HCT116 (cell line): ENCODE measurements around the gene CRISPLD2. TPM values are rescaled to one million over a fixed set of nuclear protein-coding genes. Genes with fewer than 3 reads are reported as not detected.

Experiments
- ATAC-seq: fragments of 200-7000 bp; cut with Tn5 transposase; 2 replicates; pipeline ENCODE4 v1.9.1; 2020; ENCODE audit warnings: mild to moderate bottlenecking, moderate library complexity
- BruUV-seq: library from RNA; stranded (reverse); fragments of 400-500 nt; replicated peaks from 2 replicates; lab custom pipeline; 2021; lab: Mats Ljungman, UMichigan
- CTCF ChIA-PET: fragments of 300-600 bp; sonication (Branson Sonifier 250); formaldehyde crosslinking; loops from one replicate; lab custom pipeline; 2021; ENCODE audit warnings: antibody characterized with exemption; lab: Charles Lee
- POLR2A ChIA-PET: fragments of 300-600, 350-600 bp; sonication (Branson Sonifier 250); formaldehyde crosslinking; loops from one replicate; lab custom pipeline; 2021; ENCODE audit warnings: antibody characterized with exemption; lab: Charles Lee
- RAD21 ChIA-PET, 2 experiments: fragments of 300-600 bp; sonication (Branson Sonifier 250); formaldehyde crosslinking; loops; one replicate each; lab custom pipeline; 2023; ENCODE audit warnings: low total read pairs in 2 of 2; ENCODE audit not compliant: uncharacterized antibody in 2 of 2, unreplicated experiment in 2 of 2, low non-redundant PET in 1 of 2; lab: Charles Lee
- DNase-seq: peaks from one replicate; pipeline ENCODE4 v3.0.0-alpha.2; 2010; ENCODE audit warnings: low read depth, low spot score
- H2AFZ ChIP-seq: fragments of 200-600 bp; shearing (Covaris generic), sonication (generic); 2 replicates; pipeline ENCODE4 v1.6.1; 2017; ENCODE audit warnings: low read depth, mixed run types, mixed read lengths, antibody characterized with exemption, low read length; ENCODE audit not compliant: poor library complexity, severe bottlenecking
- H3K27ac ChIP-seq: 2 replicates; pipeline ENCODE4 v1.5.1; 2012; ENCODE audit warnings: low read depth, low read length
- H3K27me3 ChIP-seq: fragments of 200-600 bp; sonication (generic); 2 replicates; pipeline ENCODE4 v1.6.1; 2016; ENCODE audit warnings: mixed run types, low read length, mixed read lengths; ENCODE audit not compliant: insufficient read depth
- H3K36me3 ChIP-seq, 2 experiments: fragments of 200-500 bp in 1 of 2; fragments of 200-600 bp in 1 of 2; sonication (Bioruptor generic) in 1 of 2; sonication (generic) in 1 of 2; 2 replicates each; pipeline versions ENCODE4 v1.5.1 to v1.6.1; 2014 to 2016; ENCODE audit warnings: low read length in 2 of 2, inconsistent platforms in 1 of 2, mixed read lengths in 1 of 2, mixed run types in 1 of 2; ENCODE audit not compliant: insufficient read depth in 2 of 2, control insufficient read depth in 1 of 2
- H3K4me1 ChIP-seq, 2 experiments: fragments of 200-600 bp in 1 of 2; sonication (generic) in 1 of 2; 2 replicates each; pipeline versions ENCODE4 v1.5.1 to v1.6.1; 2012 to 2017; ENCODE audit warnings: low read length in 2 of 2, inconsistent platforms in 1 of 2, mild to moderate bottlenecking in 1 of 2, mixed read lengths in 1 of 2, mixed run types in 1 of 2, moderate library complexity in 1 of 2; ENCODE audit not compliant: insufficient read depth in 2 of 2, control insufficient read depth in 1 of 2
- H3K4me2 ChIP-seq: fragments of 200-600 bp; sonication (generic); 2 replicates; pipeline ENCODE4 v1.6.1; 2017; ENCODE audit warnings: mixed run types, low read length, mixed read lengths
- H3K4me3 ChIP-seq, 2 experiments: fragments of 200-600 bp in 1 of 2; sonication (generic) in 1 of 2; replicated peaks in 1 of 2; 2 replicates each; pipeline ENCODE4 v1.5.1; 2011 to 2016; ENCODE audit warnings: low read length in 2 of 2, control low read depth in 1 of 2, low read depth in 1 of 2, mild to moderate bottlenecking in 1 of 2, mixed read lengths in 1 of 2, mixed run types in 1 of 2
- H3K79me2 ChIP-seq: fragments of 200-600 bp; sonication (generic); 2 replicates; pipeline ENCODE4 v1.6.1; 2017; ENCODE audit warnings: mild to moderate bottlenecking, mixed run types, low read length, moderate library complexity, mixed read lengths; ENCODE audit not compliant: insufficient read depth
- H3K9ac ChIP-seq: fragments of 200-600 bp; sonication (generic); 2 replicates; pipeline ENCODE4 v1.6.1; 2016; ENCODE audit warnings: low read length, mixed read lengths
- H3K9me2 ChIP-seq: fragments of 200-600 bp; sonication (generic), shearing (Covaris generic); 2 replicates; pipeline ENCODE4 v1.6.1; 2017; ENCODE audit warnings: mixed run types, mild to moderate bottlenecking, moderate library complexity; ENCODE audit not compliant: insufficient read depth
- H3K9me3 ChIP-seq, 2 experiments: fragments of 200-500 bp in 1 of 2; fragments of 200-600 bp in 1 of 2; sonication (Bioruptor generic) in 1 of 2; sonication (generic) in 1 of 2; 2 replicates each; pipeline ENCODE4 v1.6.1; 2014 to 2017; ENCODE audit warnings: low read length in 2 of 2, mixed read lengths in 2 of 2, inconsistent platforms in 1 of 2, low read depth in 1 of 2, mild to moderate bottlenecking in 1 of 2, mixed run types in 1 of 2, moderate library complexity in 1 of 2; ENCODE audit not compliant: control insufficient read depth in 1 of 2, insufficient read depth in 1 of 2
- H4K20me1 ChIP-seq: fragments of 200-600 bp; sonication (generic), shearing (Covaris generic); 2 replicates; pipeline ENCODE4 v1.6.1; 2017; ENCODE audit warnings: mixed run types, mild to moderate bottlenecking, moderate library complexity; ENCODE audit not compliant: insufficient read depth
- CBX3 ChIP-seq: IDR thresholded peaks from 2 replicates; pipeline ENCODE4 v1.6.1; 2012; ENCODE audit warnings: low read depth
- EGR1 ChIP-seq: IDR thresholded peaks from 2 replicates; pipeline ENCODE4 v1.6.1; 2012; ENCODE audit warnings: low read depth
- ELF1 ChIP-seq: IDR thresholded peaks from 2 replicates; pipeline ENCODE4 v1.6.1; 2012; ENCODE audit warnings: low read depth, borderline replicate concordance
- EZH2 ChIP-seq: fragments of 200-600 bp; sonication (generic); IDR thresholded peaks from 2 replicates; pipeline ENCODE4 v1.6.1; 2017; ENCODE audit warnings: antibody characterized with exemption, mixed run types
- EZH2phosphoT487 ChIP-seq: fragments of 200-600 bp; IDR thresholded peaks from 2 replicates; pipeline ENCODE4 v1.6.1; 2018; ENCODE audit warnings: antibody characterized with exemption, borderline replicate concordance
- JUND ChIP-seq: IDR thresholded peaks from 2 replicates; pipeline ENCODE4 v1.6.1; 2012
- POLR2A ChIP-seq: IDR thresholded peaks from 2 replicates; pipeline ENCODE4 v1.7.0; 2011; ENCODE audit warnings: borderline replicate concordance; ENCODE audit not compliant: insufficient read depth, insufficient read length; ENCODE audit errors: extremely low read depth
- RAD21 ChIP-seq: IDR thresholded peaks from 2 replicates; pipeline ENCODE4 v1.6.1; 2012; ENCODE audit warnings: low read depth, mild to moderate bottlenecking
- SIN3A ChIP-seq: IDR thresholded peaks from 2 replicates; pipeline ENCODE4 v1.6.1; 2012; ENCODE audit warnings: low read depth
- SP1 ChIP-seq: IDR thresholded peaks from 2 replicates; pipeline ENCODE4 v1.6.1; 2012; ENCODE audit warnings: low read depth
- SRF ChIP-seq: IDR thresholded peaks from 2 replicates; pipeline ENCODE4 v1.6.1; 2012; ENCODE audit warnings: low read depth
- TCF7L2 ChIP-seq: IDR thresholded peaks from 2 replicates; pipeline ENCODE4 v1.7.0; 2011; ENCODE audit warnings: borderline replicate concordance, inconsistent platforms; ENCODE audit not compliant: insufficient read depth, insufficient read length; ENCODE audit errors: extremely low read depth
- YY1 ChIP-seq: IDR thresholded peaks from 2 replicates; pipeline ENCODE4 v1.6.1; 2011; ENCODE audit warnings: low read length, low read depth, moderate library complexity, mild to moderate bottlenecking; ENCODE audit not compliant: insufficient replicate concordance; ENCODE audit errors: extremely low read depth
- ZBTB33 ChIP-seq: IDR thresholded peaks from 2 replicates; pipeline ENCODE4 v1.6.1; 2011; ENCODE audit warnings: mild to moderate bottlenecking, low read length, moderate library complexity; ENCODE audit not compliant: insufficient replicate concordance; ENCODE audit errors: extremely low read depth
- ZFX ChIP-seq: fragments of 450-650 bp; IDR thresholded peaks from 2 replicates; pipeline ENCODE4 v1.6.1; 2017
- ZNF274 ChIP-seq: fragments of 200-500 bp; sonication (Bioruptor generic); IDR thresholded peaks from 2 replicates; pipeline ENCODE4 v1.6.1; 2014; ENCODE audit warnings: mild to moderate bottlenecking, low read depth, low read length, inconsistent platforms
- intact Hi-C: fragments of 100-400 bp; cut with micrococcal nuclease; formaldehyde crosslinking; loops from 2 replicates; pipeline ENCODE4 v1.10.0; 2022
- total RNA-seq: library from RNA; stranded (reverse); gene quantifications from one replicate; pipeline ENCODE4 v1.2.1, GENCODE V29; 2021; ENCODE audit not compliant: unreplicated experiment
- TF ChIP-seq, protein P1 (sequence below), 3 experiments: fragments of 200-600 bp in 1 of 3; sonication (generic) in 1 of 3; IDR thresholded peaks in 2 of 3; conservative IDR thresholded peaks in 1 of 3; 2 replicates each; pipeline ENCODE4 v1.5.1; 2012 to 2017; ENCODE audit warnings: low read depth in 2 of 3, low read length in 2 of 3, antibody characterized with exemption in 1 of 3, borderline replicate concordance in 1 of 3, control low read depth in 1 of 3, mild to moderate bottlenecking in 1 of 3, mixed read lengths in 1 of 3, mixed run types in 1 of 3, moderate library complexity in 1 of 3; ENCODE audit not compliant: insufficient read depth in 1 of 3
- TF ChIP-seq, protein P2 (sequence below): IDR thresholded peaks from 2 replicates; pipeline ENCODE4 v1.6.1; 2012; ENCODE audit warnings: low read depth
- TF ChIP-seq, protein P3 (sequence below): IDR thresholded peaks from 2 replicates; pipeline ENCODE4 v1.6.1; 2012
- TF ChIP-seq, protein P4 (sequence below): IDR thresholded peaks from 2 replicates; pipeline ENCODE4 v1.6.1; 2012

CRISPLD2 gene
- total RNA-seq, 1 experiment from 2014 or later = 4.6 TPM

GRCh38 chr16:84874983-84875382 lies 55.2 kb downstream of the CRISPLD2 start:
- POLR2A ChIA-PET = no interaction called here
- intact Hi-C loops = no loop called here
- Histone ChIP-seq H3K9ac (no peak overlapping the region), H2AFZ (no peak overlapping the region), H3K4me1 (peaks cover 5 to 12% of the 10 kb centered on the region in 2 experiments), H3K79me2 (no peaks in the 10 kb centered on the region), H3K4me3 (no peak overlapping the region), H3K9me3 (no peaks in the 10 kb centered on the region), H3K27ac (no peak overlapping the region), H3K36me3 (no peaks in the 10 kb centered on the region), H3K4me2 (no peak overlapping the region), H3K27me3 (no peaks in the 10 kb centered on the region), H3K9me2 (no peaks in the 10 kb centered on the region), H4K20me1 (no peaks in the 10 kb centered on the region)
- CTCF ChIA-PET = no interaction called here
- TF ChIP-seq POLR2A = no peak
- no peak for TF ChIP-seq YY1
- TF ChIP-seq, protein P1, sequence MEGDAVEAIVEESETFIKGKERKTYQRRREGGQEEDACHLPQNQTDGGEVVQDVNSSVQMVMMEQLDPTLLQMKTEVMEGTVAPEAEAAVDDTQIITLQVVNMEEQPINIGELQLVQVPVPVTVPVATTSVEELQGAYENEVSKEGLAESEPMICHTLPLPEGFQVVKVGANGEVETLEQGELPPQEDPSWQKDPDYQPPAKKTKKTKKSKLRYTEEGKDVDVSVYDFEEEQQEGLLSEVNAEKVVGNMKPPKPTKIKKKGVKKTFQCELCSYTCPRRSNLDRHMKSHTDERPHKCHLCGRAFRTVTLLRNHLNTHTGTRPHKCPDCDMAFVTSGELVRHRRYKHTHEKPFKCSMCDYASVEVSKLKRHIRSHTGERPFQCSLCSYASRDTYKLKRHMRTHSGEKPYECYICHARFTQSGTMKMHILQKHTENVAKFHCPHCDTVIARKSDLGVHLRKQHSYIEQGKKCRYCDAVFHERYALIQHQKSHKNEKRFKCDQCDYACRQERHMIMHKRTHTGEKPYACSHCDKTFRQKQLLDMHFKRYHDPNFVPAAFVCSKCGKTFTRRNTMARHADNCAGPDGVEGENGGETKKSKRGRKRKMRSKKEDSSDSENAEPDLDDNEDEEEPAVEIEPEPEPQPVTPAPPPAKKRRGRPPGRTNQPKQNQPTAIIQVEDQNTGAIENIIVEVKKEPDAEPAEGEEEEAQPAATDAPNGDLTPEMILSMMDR (IDR thresholded peaks at IDR 0.05 in 2 of 3, conservative IDR thresholded peaks at IDR 0.05 in 1 of 3; ENCODE audit: borderline replicate concordance in 1 of 3, insufficient read depth in 1 of 3, low read depth in 2 of 3, low read length in 2 of 3) = no peak
- TF ChIP-seq RAD21 = no peak
- TF ChIP-seq SIN3A = no peak
- no peak for TF ChIP-seq EGR1
- TF ChIP-seq CBX3 = no peak
- TF ChIP-seq ZFX = no peak
- TF ChIP-seq, protein P2, sequence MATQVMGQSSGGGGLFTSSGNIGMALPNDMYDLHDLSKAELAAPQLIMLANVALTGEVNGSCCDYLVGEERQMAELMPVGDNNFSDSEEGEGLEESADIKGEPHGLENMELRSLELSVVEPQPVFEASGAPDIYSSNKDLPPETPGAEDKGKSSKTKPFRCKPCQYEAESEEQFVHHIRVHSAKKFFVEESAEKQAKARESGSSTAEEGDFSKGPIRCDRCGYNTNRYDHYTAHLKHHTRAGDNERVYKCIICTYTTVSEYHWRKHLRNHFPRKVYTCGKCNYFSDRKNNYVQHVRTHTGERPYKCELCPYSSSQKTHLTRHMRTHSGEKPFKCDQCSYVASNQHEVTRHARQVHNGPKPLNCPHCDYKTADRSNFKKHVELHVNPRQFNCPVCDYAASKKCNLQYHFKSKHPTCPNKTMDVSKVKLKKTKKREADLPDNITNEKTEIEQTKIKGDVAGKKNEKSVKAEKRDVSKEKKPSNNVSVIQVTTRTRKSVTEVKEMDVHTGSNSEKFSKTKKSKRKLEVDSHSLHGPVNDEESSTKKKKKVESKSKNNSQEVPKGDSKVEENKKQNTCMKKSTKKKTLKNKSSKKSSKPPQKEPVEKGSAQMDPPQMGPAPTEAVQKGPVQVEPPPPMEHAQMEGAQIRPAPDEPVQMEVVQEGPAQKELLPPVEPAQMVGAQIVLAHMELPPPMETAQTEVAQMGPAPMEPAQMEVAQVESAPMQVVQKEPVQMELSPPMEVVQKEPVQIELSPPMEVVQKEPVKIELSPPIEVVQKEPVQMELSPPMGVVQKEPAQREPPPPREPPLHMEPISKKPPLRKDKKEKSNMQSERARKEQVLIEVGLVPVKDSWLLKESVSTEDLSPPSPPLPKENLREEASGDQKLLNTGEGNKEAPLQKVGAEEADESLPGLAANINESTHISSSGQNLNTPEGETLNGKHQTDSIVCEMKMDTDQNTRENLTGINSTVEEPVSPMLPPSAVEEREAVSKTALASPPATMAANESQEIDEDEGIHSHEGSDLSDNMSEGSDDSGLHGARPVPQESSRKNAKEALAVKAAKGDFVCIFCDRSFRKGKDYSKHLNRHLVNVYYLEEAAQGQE = no peak
- TF ChIP-seq, protein P3, sequence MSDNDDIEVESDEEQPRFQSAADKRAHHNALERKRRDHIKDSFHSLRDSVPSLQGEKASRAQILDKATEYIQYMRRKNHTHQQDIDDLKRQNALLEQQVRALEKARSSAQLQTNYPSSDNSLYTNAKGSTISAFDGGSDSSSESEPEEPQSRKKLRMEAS = no peak
- TF ChIP-seq JUND = no peak
- TF ChIP-seq SRF = no peak
- TF ChIP-seq ELF1 = no peak
- TF ChIP-seq EZH2 = no peak
- no peak for TF ChIP-seq SP1
- no peak for TF ChIP-seq ZNF274
- no peak for TF ChIP-seq ZBTB33
- no peak for TF ChIP-seq EZH2phosphoT487
- TF ChIP-seq TCF7L2 = no peak
- TF ChIP-seq, protein P4, sequence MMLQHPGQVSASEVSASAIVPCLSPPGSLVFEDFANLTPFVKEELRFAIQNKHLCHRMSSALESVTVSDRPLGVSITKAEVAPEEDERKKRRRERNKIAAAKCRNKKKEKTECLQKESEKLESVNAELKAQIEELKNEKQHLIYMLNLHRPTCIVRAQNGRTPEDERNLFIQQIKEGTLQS = no peak
- BruUV-seq = no TSS peak
- RAD21 ChIA-PET = no interaction called here
- ATAC-seq = no peak
- DNase-seq = no peak
